PC-3 (cell line): Measurements from ENCODE around the gene ZNF778. TPM values are rescaled to one million over a fixed set of nuclear protein-coding genes. Genes with fewer than 3 reads are reported as not detected.

ENCODE experiments used
- ATAC-seq: fragments of 200-7000 bp; cut with Tn5 transposase; 2 replicates; pipeline ENCODE4 v1.9.1; 2020; ENCODE audit warnings: mild to moderate bottlenecking, moderate library complexity
- BruUV-seq: library from RNA; stranded (reverse); fragments of 400-500 nt; replicated peaks from 2 replicates; lab custom pipeline; 2021; lab: Mats Ljungman, UMichigan
- CTCF ChIA-PET: fragments of 300-600 bp; sonication (Branson Sonifier 250); formaldehyde crosslinking; loops from one replicate; lab custom pipeline; 2022; ENCODE audit warnings: antibody characterized with exemption; lab: Charles Lee
- POLR2A ChIA-PET: fragments of 300-600 bp; sonication (Branson Sonifier 250); formaldehyde crosslinking; loops from one replicate; lab custom pipeline; 2022; ENCODE audit warnings: antibody characterized with exemption; ENCODE audit not compliant: unreplicated experiment; lab: Charles Lee
- DNase-seq: peaks from one replicate; pipeline ENCODE4 v3.0.0-alpha.2; 2015
- H2AFZ ChIP-seq: fragments of 300-600 bp; sonication (generic); 2 replicates; pipeline ENCODE4 v1.6.0; 2016; ENCODE audit warnings: antibody characterized with exemption, low read length
- H3F3A ChIP-seq: fragments of 300-600 bp; sonication (generic); one replicate; pipeline ENCODE4 v1.6.0; 2017; ENCODE audit warnings: antibody characterized with exemption, low read length, control low read depth, mild to moderate bottlenecking; ENCODE audit not compliant: unreplicated experiment
- H3K27ac ChIP-seq: fragments of 300-600 bp; sonication (generic); 2 replicates; pipeline ENCODE4 v1.5.1; 2016; ENCODE audit warnings: mild to moderate bottlenecking, low read length
- H3K27me3 ChIP-seq: fragments of 300-600 bp; sonication (generic); 2 replicates; pipeline ENCODE4 v1.6.1; 2016; ENCODE audit warnings: low read length, mixed read lengths
- H3K36me3 ChIP-seq: fragments of 300-600 bp; sonication (generic); 2 replicates; pipeline ENCODE4 v1.6.1; 2016; ENCODE audit warnings: low read depth, mixed run types, low read length, mixed read lengths
- H3K4me1 ChIP-seq: fragments of 300-600 bp; sonication (generic); 2 replicates; pipeline ENCODE4 v1.5.1; 2016; ENCODE audit warnings: low read length; ENCODE audit not compliant: insufficient read depth
- H3K4me2 ChIP-seq: fragments of 300-600 bp; sonication (generic); 2 replicates; pipeline ENCODE4 v1.6.0; 2016; ENCODE audit warnings: low read length
- H3K4me3 ChIP-seq: fragments of 300-600 bp; sonication (generic); 2 replicates; pipeline ENCODE4 v1.5.1; 2016; ENCODE audit warnings: mild to moderate bottlenecking, low read length, mixed read lengths
- H3K79me2 ChIP-seq: fragments of 300-600 bp; sonication (generic); 2 replicates; pipeline ENCODE4 v1.6.1; 2017; ENCODE audit warnings: low read length, mixed read lengths
- H3K9ac ChIP-seq: fragments of 300-600 bp; sonication (generic); 2 replicates; pipeline ENCODE4 v1.6.0; 2016; ENCODE audit warnings: mild to moderate bottlenecking, low read length
- H3K9me2 ChIP-seq: fragments of 300-600 bp; sonication (generic); replicated peaks from 2 replicates; pipeline ENCODE4 v1.6.1; 2016; ENCODE audit warnings: mixed run types, low read length, mixed read lengths
- H3K9me3 ChIP-seq: fragments of 300-600 bp; sonication (generic); 2 replicates; pipeline ENCODE4 v1.6.1; 2016; ENCODE audit warnings: low read length, mixed read lengths
- H4K20me1 ChIP-seq: fragments of 300-600 bp; sonication (generic); 2 replicates; pipeline ENCODE4 v1.6.1; 2016; ENCODE audit warnings: low read length, mixed read lengths
- CTCF ChIP-seq: fragments of 300-600 bp; sonication (generic); conservative IDR thresholded peaks from 2 replicates; pipeline ENCODE4 v1.5.1; 2017; ENCODE audit warnings: antibody characterized with exemption, low read depth, mild to moderate bottlenecking, low read length
- EZH2 ChIP-seq: fragments of 300-600 bp; sonication (generic); IDR thresholded peaks from one replicate; pipeline ENCODE4 v1.6.1; 2017; ENCODE audit warnings: antibody characterized with exemption, mild to moderate bottlenecking, low read length; ENCODE audit not compliant: unreplicated experiment
- EZH2phosphoT487 ChIP-seq: fragments of 300-600 bp; sonication (generic); IDR thresholded peaks from 2 replicates; pipeline ENCODE4 v1.6.1; 2018; ENCODE audit warnings: mild to moderate bottlenecking, antibody characterized with exemption, low read length, borderline replicate concordance
- intact Hi-C: fragments of 100-400 bp; cut with micrococcal nuclease; formaldehyde crosslinking; loops from 2 replicates; pipeline ENCODE4 v1.9.0; 2023
- total RNA-seq: library from RNA; depleted of rRNA; stranded (reverse); fragments of >200 nt; gene quantifications from 2 replicates; pipeline ENCODE4 v1.2.3, GENCODE V29; 2014

The ZNF778 gene
- total RNA-seq, 1 experiment from 2014 or later, result 15.3 TPM

- Histone ChIP-seq H3K27me3 (no peaks in the 10 kb centered on the region), H3F3A (no peaks in the 10 kb centered on the region), H3K4me1 (0 out of 2 replicates have a peak, but pooled peaks cover 2% of the 10 kb centered on the region), H3K79me2 (0 out of 2 replicates have a peak, but pooled peaks cover 10% of the 10 kb centered on the region), H4K20me1 (no peaks in the 10 kb centered on the region), H3K4me2 (no peak overlapping the region), H3K9me3 (no peaks in the 10 kb centered on the region), H3K27ac (no peak overlapping the region), H3K36me3 (no peaks in the 10 kb centered on the region), H3K9ac (no peak overlapping the region), H3K9me2 (no peaks in the 10 kb centered on the region), H3K4me3 (no peak overlapping the region), H2AFZ (no peak overlapping the region)
- POLR2A ChIA-PET, result interaction anchor here (0.5 kb wide), 1 partner anchor 438 kb away, joined by 21 read pairs; no protein-coding TSS in a partner anchor
- CTCF ChIA-PET, result no interaction called here
- BruUV-seq, result no TSS peak
- TF ChIP-seq EZH2, result no peak
- DNase-seq (no peak), ATAC-seq (no peak; the same call in 1 of the 2 replicates)
- intact Hi-C loops, result no loop called here
Measured at GRCh38 chr16:89210904-89211515, 6.5 kb upstream of the ZNF778 start.

- ChIA-PET CTCF (interaction anchor here (0.6 kb wide), 1 partner anchor 163 kb away, joined by 8 read pairs; no protein-coding TSS in a partner anchor), POLR2A (no interaction called here)
- Histone ChIP-seq H3K4me3 (peak overlapping the region; percentile 98), H2AFZ (peak overlapping the region; percentile 80), H3K4me1 (0 out of 2 replicates have a peak, but pooled peaks cover 10% of the 10 kb centered on the region), H3K27ac (peak overlapping the region; percentile 86), H3K36me3 (no peaks in the 10 kb centered on the region; the same call in 1 of the 2 replicates), H4K20me1 (no peaks in the 10 kb centered on the region), H3K9ac (peak overlapping the region; percentile 98), H3K27me3 (no peaks in the 10 kb centered on the region), H3K4me2 (peak overlapping the region; percentile 98), H3K9me3 (no peaks in the 10 kb centered on the region), H3F3A (no peaks in the 10 kb centered on the region), H3K9me2 (no peaks in the 10 kb centered on the region), H3K79me2 (peaks cover 33% of the 10 kb centered on the region)
- peak; percentile 66 for ATAC-seq
- intact Hi-C loops, result no loop called here
- peak; percentile 57 for DNase-seq
- BruUV-seq, result no TSS peak
- TF ChIP-seq CTCF (peak; percentile 67), EZH2phosphoT487 (no peak)
Measured at GRCh38 chr16:89216315-89217137, 977 bp upstream of the ZNF778 start.

- DNase-seq (no peak), ATAC-seq (no peak)
- Histone ChIP-seq H3F3A (no peaks in the 10 kb centered on the region), H3K9me3 (no peaks in the 10 kb centered on the region), H3K9ac (peak overlapping the region; percentile 98), H2AFZ (peak overlapping the region; percentile 80), H4K20me1 (no peaks in the 10 kb centered on the region), H3K27ac (peak overlapping the region; percentile 86), H3K79me2 (peaks cover 33% of the 10 kb centered on the region), H3K4me3 (peak overlapping the region; percentile 98), H3K36me3 (no peaks in the 10 kb centered on the region; the same call in 1 of the 2 replicates), H3K9me2 (no peaks in the 10 kb centered on the region), H3K4me1 (0 out of 2 replicates have a peak, but pooled peaks cover 10% of the 10 kb centered on the region), H3K4me2 (peak overlapping the region; percentile 98), H3K27me3 (no peaks in the 10 kb centered on the region)
- BruUV-seq, result TSS peak; percentile 88
- TF ChIP-seq CTCF (no peak), EZH2 (no peak), EZH2phosphoT487 (no peak)
- intact Hi-C loops, result no loop called here
- CTCF ChIA-PET, result no interaction called here
- POLR2A ChIA-PET, result interaction anchor here (0.7 to 0.9 kb wide), 2 partner anchors 24 to 1348 kb away, joined by 3 to 15 read pairs; partner anchors contain the start of gene SLC7A5
Measured at GRCh38 chr16:89217138-89217387, 440 bp upstream of the ZNF778 start.
